Liver (tissue), 9 donors: ENCODE results near the gene NHLRC3. TPM values are rescaled to one million over a fixed set of nuclear protein-coding genes. Genes with fewer than 3 reads are reported as not detected.

Experiments used
- DNase-seq: peaks from one replicate; pipeline ENCODE4 v3.0.0-alpha.2; 2017; ENCODE audit warnings: low spot score
- H3K27ac ChIP-seq, 2 donors: one replicate each; pipeline ENCODE4 v1.7.0; 2013; ENCODE audit warnings: inconsistent platforms in 2 of 2, low read length in 2 of 2, control low read depth in 1 of 2, low read depth in 1 of 2, mild to moderate bottlenecking in 1 of 2
- H3K27me3 ChIP-seq, 4 donors: one replicate each; pipeline versions ENCODE4 v1.6.1 to v1.7.0; 2013; ENCODE audit warnings: low read length in 3 of 4, inconsistent platforms in 1 of 4, mild to moderate bottlenecking in 1 of 4, moderate library complexity in 1 of 4; ENCODE audit not compliant: control insufficient read depth in 4 of 4, insufficient read depth in 4 of 4
- H3K36me3 ChIP-seq, 4 donors: one replicate each; pipeline versions ENCODE4 v1.6.1 to v1.7.0; 2013; ENCODE audit warnings: low read length in 3 of 4, mild to moderate bottlenecking in 3 of 4, low read depth in 1 of 4, moderate library complexity in 1 of 4; ENCODE audit not compliant: control insufficient read depth in 4 of 4, insufficient read depth in 3 of 4
- H3K4me1 ChIP-seq, 4 donors: one replicate each; pipeline versions ENCODE4 v1.6.1 to v1.7.0; 2013; ENCODE audit warnings: low read length in 3 of 4, mild to moderate bottlenecking in 3 of 4, moderate library complexity in 1 of 4; ENCODE audit not compliant: control insufficient read depth in 4 of 4, insufficient read depth in 4 of 4
- H3K4me3 ChIP-seq, 3 donors: one replicate each; pipeline versions ENCODE4 v1.6.1 to v1.7.0; 2013; ENCODE audit warnings: low read length in 3 of 3, control low read depth in 1 of 3, low read depth in 1 of 3, mild to moderate bottlenecking in 1 of 3
- H3K9ac ChIP-seq, 2 donors: one replicate each; pipeline ENCODE4 v1.7.0; 2013; ENCODE audit warnings: low read length in 2 of 2, mild to moderate bottlenecking in 2 of 2, moderate library complexity in 2 of 2, control low read depth in 1 of 2, low read depth in 1 of 2
- H3K9me3 ChIP-seq, 4 donors: one replicate each; pipeline versions ENCODE4 v1.6.1 to v1.7.0; 2013; ENCODE audit warnings: low read length in 3 of 4; ENCODE audit not compliant: control insufficient read depth in 4 of 4
- ATF3 ChIP-seq: IDR thresholded peaks from 2 replicates; pipeline ENCODE4 v1.6.1; 2016; ENCODE audit warnings: antibody characterized with exemption
- CTCF ChIP-seq: fragments of 150-350 bp; IDR thresholded peaks from 2 replicates; pipeline ENCODE4 v1.5.1; 2017; ENCODE audit warnings: improper control_type of control experiment, low read depth, low read length; ENCODE audit not compliant: missing input control
- EGR1 ChIP-seq, 2 donors: IDR thresholded peaks; 2 replicates each; pipeline ENCODE4 v1.6.1; 2016 to 2018; ENCODE audit warnings: antibody characterized with exemption in 2 of 2, low read depth in 2 of 2
- FOXA1 ChIP-seq: IDR thresholded peaks from 2 replicates; pipeline ENCODE4 v1.6.1; 2016; ENCODE audit warnings: antibody characterized with exemption
- FOXA2 ChIP-seq: IDR thresholded peaks from 2 replicates; pipeline ENCODE4 v1.6.1; 2016; ENCODE audit warnings: antibody characterized with exemption
- GABPA ChIP-seq, 2 donors: IDR thresholded peaks in 1 of 2; conservative IDR thresholded peaks in 1 of 2; 2 replicates each; pipeline ENCODE4 v1.6.1; 2016; ENCODE audit warnings: antibody characterized with exemption in 2 of 2, mild to moderate bottlenecking in 1 of 2, moderate library complexity in 1 of 2
- HNF4A ChIP-seq, 2 donors: conservative IDR thresholded peaks; 2 replicates each; pipeline ENCODE4 v1.6.1; 2016; ENCODE audit warnings: antibody characterized with exemption in 2 of 2, mild to moderate bottlenecking in 2 of 2
- JUND ChIP-seq, 2 donors: IDR thresholded peaks; 2 replicates each; pipeline ENCODE4 v1.6.1; 2016; ENCODE audit warnings: antibody characterized with exemption in 2 of 2
- MAX ChIP-seq: IDR thresholded peaks from 2 replicates; pipeline ENCODE4 v1.6.1; 2016; ENCODE audit warnings: antibody characterized with exemption
- NR2F2 ChIP-seq: IDR thresholded peaks from 2 replicates; pipeline ENCODE4 v1.6.1; 2016; ENCODE audit warnings: antibody characterized with exemption
- RAD21 ChIP-seq, 2 donors: IDR thresholded peaks; 2 replicates each; pipeline ENCODE4 v1.6.1; 2016; ENCODE audit warnings: antibody characterized with exemption in 2 of 2, mild to moderate bottlenecking in 2 of 2
- REST ChIP-seq: IDR thresholded peaks from 2 replicates; pipeline ENCODE4 v1.6.1; 2016; ENCODE audit warnings: antibody characterized with exemption, mild to moderate bottlenecking
- RXRA ChIP-seq, 2 donors: IDR thresholded peaks; 2 replicates each; pipeline ENCODE4 v1.6.1; 2017 to 2018; ENCODE audit warnings: antibody characterized with exemption in 2 of 2, mild to moderate bottlenecking in 1 of 2
- SP1 ChIP-seq: IDR thresholded peaks from 2 replicates; pipeline ENCODE4 v1.6.1; 2018; ENCODE audit warnings: antibody characterized with exemption, mild to moderate bottlenecking
- TAF1 ChIP-seq: conservative IDR thresholded peaks from 2 replicates; pipeline ENCODE4 v1.6.1; 2016; ENCODE audit warnings: antibody characterized with exemption, mild to moderate bottlenecking
- YY1 ChIP-seq: IDR thresholded peaks from 2 replicates; pipeline ENCODE4 v1.6.1; 2016; ENCODE audit warnings: antibody characterized with exemption, mild to moderate bottlenecking
- ZBTB33 ChIP-seq: IDR thresholded peaks from 2 replicates; pipeline ENCODE4 v1.6.1; 2016; ENCODE audit warnings: antibody characterized with exemption
- WGBS: extraction: QIAGEN DNeasy Blood & Tissue Kit; methylation state at CpG from one replicate; pipeline ENCODE4 v1.1.7; 2013; 5-methylcytosine and 5-hydroxymethylcytosine counted together
- polyA plus RNA-seq, 2 donors: library from polyadenylated mRNA; stranded (reverse) in 1 of 2; unstranded in 1 of 2; fragments of 200-250 nt in 1 of 2; fragments of >200 nt in 1 of 2; fragmentation: Nextera tagmentation in 1 of 2; extraction: Ambion mirVana in 1 of 2; gene quantifications; one replicate each; pipeline versions ENCODE4 v1.2.1 to v1.2.3, GENCODE V29; 2013 to 2015
- total RNA-seq, 2 donors: library from RNA; depleted of rRNA; stranded (reverse); fragments of >200 nt; gene quantifications; one replicate each; pipeline ENCODE4 v1.2.3, GENCODE V29; 2014
- donor health status: healthy.
- donor health status: healthy.
- donor health status: healthy.
- donor health status: healthy.
- donor health status: healthy.

The NHLRC3 gene
- total and polyA plus RNA-seq, 4 donors: 8.4 to 16.2 (median 12.7) TPM

- no peak within 1 kb of the TSS for H3K9ac ChIP-seq
Observed at GRCh38 chr13:38990693-38991092, 47.6 kb upstream of the NHLRC3 start, which contains the start of gene STOML3. TSS of gene STOML3 (minus strand) at chr13:38990831. CDS start at chr13:38990721, 110 bp downstream.

GRCh38 chr13:38993381-38993780, 44.9 kb upstream of the NHLRC3 start:
- Histone ChIP-seq H3K9ac (no peak overlapping the region), H3K27ac (no peak overlapping the region), H3K4me1 (no peaks in the 10 kb centered on the region), H3K27me3 (no peaks in the 10 kb centered on the region), H3K4me3 (no peak overlapping the region), H3K9me3 (no peaks in the 10 kb centered on the region), H3K36me3 (no peaks in the 10 kb centered on the region)
- TF ChIP-seq FOXA1: no peak
- TF ChIP-seq NR2F2: no peak
- TF ChIP-seq TAF1: no peak
- TF ChIP-seq ZBTB33: no peak
- no peak for TF ChIP-seq HNF4A (conservative IDR thresholded peaks at IDR 0.05)
- no peak for TF ChIP-seq RAD21 (IDR thresholded peaks at IDR 0.05)
- TF ChIP-seq SP1: no peak
- no peak for TF ChIP-seq ATF3
- no peak for TF ChIP-seq YY1
- TF ChIP-seq FOXA2: no peak
- TF ChIP-seq JUND (IDR thresholded peaks at IDR 0.05): no peak
- no peak for TF ChIP-seq RXRA (IDR thresholded peaks at IDR 0.05)
- no peak for TF ChIP-seq CTCF
- no peak for TF ChIP-seq GABPA (IDR thresholded peaks at IDR 0.05 in 1 of 2, conservative IDR thresholded peaks at IDR 0.05 in 1 of 2)
- TF ChIP-seq REST: no peak
- no peak for TF ChIP-seq MAX
- TF ChIP-seq EGR1 (IDR thresholded peaks at IDR 0.05; ENCODE audit: low read depth in 2 of 2): no peak
- 43% methylated on average over 4 of the region's 4 CpGs for WGBS
- no peak for DNase-seq

More at GRCh38 chr13:38990693-38991092, 47.6 kb upstream of the NHLRC3 start, which contains the start of gene STOML3:
- Histone ChIP-seq H3K4me1 (no peaks in the 10 kb centered on the region), H3K27ac (no peak within 1 kb of the TSS), H3K4me3 (no peak within 1 kb of the TSS), H3K27me3 (no peaks in the 10 kb centered on the region), H3K9me3 (no peaks in the 10 kb centered on the region), H3K36me3 (no peaks in the 10 kb centered on the region)
- no peak for DNase-seq
- TF ChIP-seq HNF4A (conservative IDR thresholded peaks at IDR 0.05) (no peak), EGR1 (IDR thresholded peaks at IDR 0.05; ENCODE audit: low read depth in 2 of 2) (no peak)
